SK-N-SH treated with all-trans-retinoic acid at 6 μM for 48 hours (cell line): ENCODE results near the gene TNRC6A.

Experiments
- ATAC-seq: fragments of 200-7000 bp; cut with Tn5 transposase; 3 replicates; pipeline ENCODE4 v1.9.1; 2020; ENCODE audit warnings: mild to moderate bottlenecking, moderate library complexity
- ARNTL ChIP-seq: fragments of 450-650 bp; formaldehyde crosslinking; IDR thresholded peaks from 2 replicates; pipeline ENCODE4 v1.5.0; 2020; ENCODE audit warnings: low read depth, mild to moderate bottlenecking, moderate library complexity, borderline replicate concordance
- BACH2 ChIP-seq: fragments of 250-450 bp; sonication (Bioruptor Pico); IDR thresholded peaks from 2 replicates; pipeline ENCODE4 v1.9.0; 2021; ENCODE audit warnings: mild to moderate bottlenecking, borderline replicate concordance
- CSDC2 ChIP-seq: fragments of 250-450 bp; sonication (Bioruptor Pico); IDR thresholded peaks from 2 replicates; pipeline ENCODE4 v1.5.0; 2020; ENCODE audit warnings: mild to moderate bottlenecking, moderate library complexity
- GLIS3 ChIP-seq: fragments of 250-450 bp; sonication (Bioruptor Pico); IDR thresholded peaks from 2 replicates; pipeline ENCODE4 v1.5.0; 2020; ENCODE audit warnings: mild to moderate bottlenecking, moderate library complexity
- ISL1 ChIP-seq: fragments of 250-450 bp; sonication (Bioruptor Pico); IDR thresholded peaks from 2 replicates; pipeline ENCODE4 v2.1.2; 2022; ENCODE audit warnings: mild to moderate bottlenecking, moderate library complexity
- OSR1 ChIP-seq: fragments of 250-450 bp; sonication (Bioruptor Pico); IDR thresholded peaks from 2 replicates; pipeline ENCODE4 v1.8.0; 2022; ENCODE audit warnings: moderate library complexity, mild to moderate bottlenecking, inconsistent platforms
- POU6F1 ChIP-seq: fragments of 250-450 bp; sonication (Bioruptor Pico); IDR thresholded peaks from 2 replicates; pipeline ENCODE4 v1.8.0; 2021; ENCODE audit warnings: low read depth, mild to moderate bottlenecking, moderate library complexity, borderline replicate concordance
- PPARA ChIP-seq: fragments of 250-450 bp; sonication (Bioruptor Pico); IDR thresholded peaks from 2 replicates; pipeline ENCODE4 v1.5.0; 2020; ENCODE audit warnings: mild to moderate bottlenecking, borderline replicate concordance
- RARB ChIP-seq: fragments of 250-450 bp; sonication (Bioruptor Pico); IDR thresholded peaks from 2 replicates; pipeline ENCODE4 v1.8.0; 2021; ENCODE audit warnings: mild to moderate bottlenecking, moderate library complexity
- SNAI2 ChIP-seq: fragments of 250-450 bp; sonication (Bioruptor Pico); IDR thresholded peaks from 2 replicates; pipeline ENCODE4 v1.5.0; 2020; ENCODE audit warnings: mild to moderate bottlenecking, moderate library complexity
- TCF4 ChIP-seq: fragments of 250-450 bp; sonication (Bioruptor Pico); IDR thresholded peaks from 2 replicates; pipeline ENCODE4 v1.8.0; 2021; ENCODE audit warnings: mild to moderate bottlenecking, moderate library complexity, borderline replicate concordance
- TOX ChIP-seq: fragments of 250-450 bp; sonication (Bioruptor Pico); IDR thresholded peaks from 2 replicates; pipeline ENCODE4 v1.8.0; 2021; ENCODE audit warnings: mild to moderate bottlenecking, moderate library complexity, borderline replicate concordance
- ZC3H10 ChIP-seq: fragments of 250-450 bp; sonication (Bioruptor Pico); IDR thresholded peaks from 2 replicates; pipeline ENCODE4 v1.5.1; 2021; ENCODE audit warnings: mild to moderate bottlenecking, moderate library complexity
- ZFP3 ChIP-seq: fragments of 250-450 bp; sonication (Bioruptor Pico); IDR thresholded peaks from 2 replicates; pipeline ENCODE4 v1.5.0; 2020; ENCODE audit warnings: mild to moderate bottlenecking, moderate library complexity
- ZFP30 ChIP-seq: fragments of 450-650 bp; formaldehyde crosslinking; IDR thresholded peaks from 2 replicates; pipeline ENCODE4 v1.5.0; 2022; ENCODE audit warnings: mild to moderate bottlenecking, moderate library complexity
- ZNF565 ChIP-seq: fragments of 450-650 bp; formaldehyde crosslinking; conservative IDR thresholded peaks from 2 replicates; pipeline ENCODE4 v1.5.0; 2020; ENCODE audit warnings: low read depth, mild to moderate bottlenecking, moderate library complexity
- ZNF70 ChIP-seq: fragments of 450-650 bp; formaldehyde crosslinking; IDR thresholded peaks from 2 replicates; pipeline ENCODE4 v1.5.0; 2020; ENCODE audit warnings: mild to moderate bottlenecking, moderate library complexity
- ZNF8 ChIP-seq: fragments of 450-650 bp; formaldehyde crosslinking; IDR thresholded peaks from 2 replicates; pipeline ENCODE4 v1.5.0; 2020; ENCODE audit warnings: mild to moderate bottlenecking, moderate library complexity
- TF ChIP-seq, protein P1 (sequence below): fragments of 250-450 bp; sonication (Bioruptor Pico); IDR thresholded peaks from 2 replicates; pipeline ENCODE4 v1.8.0; 2020; ENCODE audit warnings: mild to moderate bottlenecking, moderate library complexity, borderline replicate concordance
- TF ChIP-seq, protein P2 (sequence below): fragments of 250-450 bp; sonication (Bioruptor Pico); IDR thresholded peaks from 2 replicates; pipeline ENCODE4 v1.5.1; 2020; ENCODE audit warnings: low read depth, mild to moderate bottlenecking, moderate library complexity
- TF ChIP-seq, protein P3 (sequence below): fragments of 250-450 bp; sonication (Bioruptor Pico); IDR thresholded peaks from 2 replicates; pipeline ENCODE4 v1.5.1; 2021; ENCODE audit warnings: mild to moderate bottlenecking, moderate library complexity
- TF ChIP-seq, protein P4 (sequence below): fragments of 250-450 bp; sonication (Bioruptor Pico); IDR thresholded peaks from 2 replicates; pipeline ENCODE4 v1.5.0; 2020; ENCODE audit warnings: mild to moderate bottlenecking, moderate library complexity

TNRC6A gene

GRCh38 chr16:24851700-24852099 is 122.2 kb downstream of the TNRC6A start:
- TF ChIP-seq ZC3H10 (CRISPR knock-in tag) (no peak), ZFP3 (CRISPR knock-in tag) (no peak), ISL1 (no peak), OSR1 (CRISPR knock-in tag) (no peak), TCF4 (CRISPR knock-in tag) (no peak), TOX (CRISPR knock-in tag) (no peak), CSDC2 (CRISPR knock-in tag) (no peak), ZNF70 (CRISPR knock-in tag) (no peak), BACH2 (CRISPR knock-in tag) (no peak), ZNF8 (CRISPR knock-in tag) (no peak), PPARA (CRISPR knock-in tag) (no peak), ZFP30 (no peak), GLIS3 (no peak), SNAI2 (CRISPR knock-in tag) (no peak), ZNF565 (CRISPR knock-in tag) (no peak), POU6F1 (CRISPR knock-in tag) (no peak)
- TF ChIP-seq, protein P1, sequence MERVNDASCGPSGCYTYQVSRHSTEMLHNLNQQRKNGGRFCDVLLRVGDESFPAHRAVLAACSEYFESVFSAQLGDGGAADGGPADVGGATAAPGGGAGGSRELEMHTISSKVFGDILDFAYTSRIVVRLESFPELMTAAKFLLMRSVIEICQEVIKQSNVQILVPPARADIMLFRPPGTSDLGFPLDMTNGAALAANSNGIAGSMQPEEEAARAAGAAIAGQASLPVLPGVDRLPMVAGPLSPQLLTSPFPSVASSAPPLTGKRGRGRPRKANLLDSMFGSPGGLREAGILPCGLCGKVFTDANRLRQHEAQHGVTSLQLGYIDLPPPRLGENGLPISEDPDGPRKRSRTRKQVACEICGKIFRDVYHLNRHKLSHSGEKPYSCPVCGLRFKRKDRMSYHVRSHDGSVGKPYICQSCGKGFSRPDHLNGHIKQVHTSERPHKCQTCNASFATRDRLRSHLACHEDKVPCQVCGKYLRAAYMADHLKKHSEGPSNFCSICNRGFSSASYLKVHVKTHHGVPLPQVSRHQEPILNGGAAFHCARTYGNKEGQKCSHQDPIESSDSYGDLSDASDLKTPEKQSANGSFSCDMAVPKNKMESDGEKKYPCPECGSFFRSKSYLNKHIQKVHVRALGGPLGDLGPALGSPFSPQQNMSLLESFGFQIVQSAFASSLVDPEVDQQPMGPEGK = no peak
- TF ChIP-seq, protein P2, sequence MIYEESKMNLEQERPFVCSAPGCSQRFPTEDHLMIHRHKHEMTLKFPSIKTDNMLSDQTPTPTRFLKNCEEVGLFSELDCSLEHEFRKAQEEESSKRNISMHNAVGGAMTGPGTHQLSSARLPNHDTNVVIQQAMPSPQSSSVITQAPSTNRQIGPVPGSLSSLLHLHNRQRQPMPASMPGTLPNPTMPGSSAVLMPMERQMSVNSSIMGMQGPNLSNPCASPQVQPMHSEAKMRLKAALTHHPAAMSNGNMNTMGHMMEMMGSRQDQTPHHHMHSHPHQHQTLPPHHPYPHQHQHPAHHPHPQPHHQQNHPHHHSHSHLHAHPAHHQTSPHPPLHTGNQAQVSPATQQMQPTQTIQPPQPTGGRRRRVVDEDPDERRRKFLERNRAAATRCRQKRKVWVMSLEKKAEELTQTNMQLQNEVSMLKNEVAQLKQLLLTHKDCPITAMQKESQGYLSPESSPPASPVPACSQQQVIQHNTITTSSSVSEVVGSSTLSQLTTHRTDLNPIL (CRISPR knock-in tag) = no peak
- TF ChIP-seq, protein P3, sequence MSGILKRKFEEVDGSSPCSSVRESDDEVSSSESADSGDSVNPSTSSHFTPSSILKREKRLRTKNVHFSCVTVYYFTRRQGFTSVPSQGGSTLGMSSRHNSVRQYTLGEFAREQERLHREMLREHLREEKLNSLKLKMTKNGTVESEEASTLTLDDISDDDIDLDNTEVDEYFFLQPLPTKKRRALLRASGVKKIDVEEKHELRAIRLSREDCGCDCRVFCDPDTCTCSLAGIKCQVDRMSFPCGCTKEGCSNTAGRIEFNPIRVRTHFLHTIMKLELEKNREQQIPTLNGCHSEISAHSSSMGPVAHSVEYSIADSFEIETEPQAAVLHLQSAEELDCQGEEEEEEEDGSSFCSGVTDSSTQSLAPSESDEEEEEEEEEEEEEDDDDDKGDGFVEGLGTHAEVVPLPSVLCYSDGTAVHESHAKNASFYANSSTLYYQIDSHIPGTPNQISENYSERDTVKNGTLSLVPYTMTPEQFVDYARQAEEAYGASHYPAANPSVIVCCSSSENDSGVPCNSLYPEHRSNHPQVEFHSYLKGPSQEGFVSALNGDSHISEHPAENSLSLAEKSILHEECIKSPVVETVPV (CRISPR knock-in tag) = no peak
- TF ChIP-seq, protein P4, sequence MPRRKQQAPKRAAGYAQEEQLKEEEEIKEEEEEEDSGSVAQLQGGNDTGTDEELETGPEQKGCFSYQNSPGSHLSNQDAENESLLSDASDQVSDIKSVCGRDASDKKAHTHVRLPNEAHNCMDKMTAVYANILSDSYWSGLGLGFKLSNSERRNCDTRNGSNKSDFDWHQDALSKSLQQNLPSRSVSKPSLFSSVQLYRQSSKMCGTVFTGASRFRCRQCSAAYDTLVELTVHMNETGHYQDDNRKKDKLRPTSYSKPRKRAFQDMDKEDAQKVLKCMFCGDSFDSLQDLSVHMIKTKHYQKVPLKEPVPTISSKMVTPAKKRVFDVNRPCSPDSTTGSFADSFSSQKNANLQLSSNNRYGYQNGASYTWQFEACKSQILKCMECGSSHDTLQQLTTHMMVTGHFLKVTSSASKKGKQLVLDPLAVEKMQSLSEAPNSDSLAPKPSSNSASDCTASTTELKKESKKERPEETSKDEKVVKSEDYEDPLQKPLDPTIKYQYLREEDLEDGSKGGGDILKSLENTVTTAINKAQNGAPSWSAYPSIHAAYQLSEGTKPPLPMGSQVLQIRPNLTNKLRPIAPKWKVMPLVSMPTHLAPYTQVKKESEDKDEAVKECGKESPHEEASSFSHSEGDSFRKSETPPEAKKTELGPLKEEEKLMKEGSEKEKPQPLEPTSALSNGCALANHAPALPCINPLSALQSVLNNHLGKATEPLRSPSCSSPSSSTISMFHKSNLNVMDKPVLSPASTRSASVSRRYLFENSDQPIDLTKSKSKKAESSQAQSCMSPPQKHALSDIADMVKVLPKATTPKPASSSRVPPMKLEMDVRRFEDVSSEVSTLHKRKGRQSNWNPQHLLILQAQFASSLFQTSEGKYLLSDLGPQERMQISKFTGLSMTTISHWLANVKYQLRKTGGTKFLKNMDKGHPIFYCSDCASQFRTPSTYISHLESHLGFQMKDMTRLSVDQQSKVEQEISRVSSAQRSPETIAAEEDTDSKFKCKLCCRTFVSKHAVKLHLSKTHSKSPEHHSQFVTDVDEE (CRISPR knock-in tag) = no peak
- TF ChIP-seq, all 23 proteins: peak for 0
- ATAC-seq = no peak

GRCh38 chr16:24852281-24852721 is 122.8 kb downstream of the TNRC6A start:
- ATAC-seq = no peak
- no peak for TF ChIP-seq ZNF8 (CRISPR knock-in tag)
- no peak for TF ChIP-seq TCF4 (CRISPR knock-in tag)
- no peak for TF ChIP-seq PPARA (CRISPR knock-in tag)
- no peak for TF ChIP-seq POU6F1 (CRISPR knock-in tag)
- no peak for TF ChIP-seq RARB
- TF ChIP-seq ZFP3 (CRISPR knock-in tag) = no peak
- TF ChIP-seq BACH2 (CRISPR knock-in tag) = no peak
- no peak for TF ChIP-seq ZNF565 (CRISPR knock-in tag)
- no peak for TF ChIP-seq OSR1 (CRISPR knock-in tag)
- TF ChIP-seq ARNTL = no peak
